Mesendoderm (in vitro differentiated cells): Measurements from ENCODE around the gene KDM5A.

Experiments
- DNase-seq: peaks from one replicate; pipeline ENCODE4 v3.0.0; 2013
- H2AK5ac ChIP-seq: 2 replicates; pipeline ENCODE4 v1.6.1; 2013; ENCODE audit warnings: low read length, inconsistent platforms
- H2BK120ac ChIP-seq: 2 replicates; pipeline ENCODE4 v1.6.1; 2013; ENCODE audit warnings: low read depth, mild to moderate bottlenecking, low read length, moderate library complexity, mixed read lengths
- H2BK15ac ChIP-seq: replicated peaks from 2 replicates; pipeline ENCODE4 v1.6.1; 2013; ENCODE audit warnings: low read depth, mild to moderate bottlenecking, moderate library complexity
- H2BK5ac ChIP-seq: 2 replicates; pipeline ENCODE4 v1.6.1; 2013; ENCODE audit warnings: low read length, inconsistent platforms
- H3K18ac ChIP-seq: 2 replicates; pipeline ENCODE4 v1.6.1; 2013; ENCODE audit warnings: mild to moderate bottlenecking, low read length, mixed read lengths
- H3K23ac ChIP-seq: one replicate; pipeline ENCODE4 v1.6.1; 2013; ENCODE audit warnings: low read length
- H3K27ac ChIP-seq: 2 replicates; pipeline ENCODE4 v1.5.1; 2013; ENCODE audit warnings: low read depth, mild to moderate bottlenecking, inconsistent platforms, low read length, moderate library complexity
- H3K27me3 ChIP-seq: 2 replicates; pipeline ENCODE4 v1.6.1; 2013; ENCODE audit warnings: low read length, control low read depth, mild to moderate bottlenecking, inconsistent platforms; ENCODE audit not compliant: insufficient read depth, poor library complexity
- H3K36me3 ChIP-seq: 2 replicates; pipeline ENCODE4 v1.6.1; 2013; ENCODE audit warnings: low read length, inconsistent platforms; ENCODE audit not compliant: control insufficient read depth, insufficient read depth
- H3K4ac ChIP-seq: one replicate; pipeline ENCODE4 v1.6.1; 2013; ENCODE audit warnings: low read depth, mild to moderate bottlenecking, low read length, moderate library complexity
- H3K4me1 ChIP-seq: 2 replicates; pipeline ENCODE4 v1.6.1; 2013; ENCODE audit warnings: low read depth, low read length, inconsistent platforms; ENCODE audit not compliant: control insufficient read depth
- H3K4me2 ChIP-seq: 2 replicates; pipeline ENCODE4 v1.6.1; 2013; ENCODE audit warnings: low read length
- H3K4me3 ChIP-seq: 2 replicates; pipeline ENCODE4 v1.5.1; 2013; ENCODE audit warnings: mild to moderate bottlenecking, low read length
- H3K56ac ChIP-seq: one replicate; pipeline ENCODE4 v1.6.1; 2013; ENCODE audit warnings: low read length
- H3K79me1 ChIP-seq: 2 replicates; pipeline ENCODE4 v1.6.1; 2013; ENCODE audit warnings: low read length, inconsistent platforms
- H3K79me2 ChIP-seq: 2 replicates; pipeline ENCODE4 v1.6.1; 2013; ENCODE audit warnings: mild to moderate bottlenecking, low read length; ENCODE audit not compliant: control insufficient read depth, insufficient read depth
- H3K9ac ChIP-seq: 2 replicates; pipeline ENCODE4 v1.6.1; 2013; ENCODE audit warnings: low read length, inconsistent platforms
- H4K5ac ChIP-seq: one replicate; pipeline ENCODE4 v1.6.1; 2013; ENCODE audit warnings: low read length
- H4K8ac ChIP-seq: one replicate; pipeline ENCODE4 v1.6.1; 2013; ENCODE audit warnings: low read depth, mild to moderate bottlenecking, control low read depth, low read length, moderate library complexity
- WGBS: extraction: QIAGEN DNeasy Blood & Tissue Kit; methylation state at CpG from one replicate; pipeline ENCODE4 v1.1.7; 2013; ENCODE audit warnings: low lambda C conversion rate, missing lambda C conversion rate; ENCODE audit not compliant: insufficient coverage; ENCODE audit errors: extremely low coverage; 5-methylcytosine and 5-hydroxymethylcytosine counted together

The KDM5A gene

DNA sequence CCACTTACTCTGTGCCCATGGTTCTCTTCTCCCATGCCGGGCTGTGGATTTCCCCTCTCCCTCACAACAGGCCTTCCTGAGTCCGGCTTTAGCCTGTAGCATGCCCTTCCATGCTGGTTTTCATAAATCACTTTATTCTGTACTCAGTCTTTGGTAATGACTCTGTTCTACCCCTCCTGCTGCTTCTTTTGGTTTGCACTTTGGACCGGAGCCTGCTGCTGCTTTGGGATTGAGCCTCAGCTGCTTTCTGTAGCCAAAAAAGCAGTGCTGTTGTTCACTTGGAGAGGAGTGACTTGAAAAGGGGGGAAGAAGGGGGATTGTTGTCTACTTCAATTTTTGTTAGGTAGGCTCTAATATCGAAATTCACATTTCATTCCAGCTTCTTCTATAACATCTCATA, 118.0 kb downstream of the KDM5A start:
- no peak overlapping the region for H3K23ac ChIP-seq
- H2AK5ac ChIP-seq = no peak overlapping the region
- H3K18ac ChIP-seq = no peak overlapping the region
- no peaks in the 10 kb centered on the region for H3K79me2 ChIP-seq
- no peaks in the 10 kb centered on the region for H3K79me1 ChIP-seq
- H3K4me2 ChIP-seq = no peak overlapping the region
- no peak overlapping the region for H3K56ac ChIP-seq
- no peak overlapping the region for H4K5ac ChIP-seq
- no peak overlapping the region for H4K8ac ChIP-seq
- H3K36me3 ChIP-seq = no peaks in the 10 kb centered on the region
- H3K9ac ChIP-seq = no peak overlapping the region
- no peaks in the 10 kb centered on the region for H3K27me3 ChIP-seq
- H2BK15ac ChIP-seq = no peak overlapping the region
- H2BK5ac ChIP-seq = no peak overlapping the region
- H3K27ac ChIP-seq = no peak overlapping the region
- 100% methylated on average over 1 of the region's 4 CpGs for WGBS
- H3K4me1 ChIP-seq = no peaks in the 10 kb centered on the region
- H3K4ac ChIP-seq = no peak overlapping the region
- no peak overlapping the region for H3K4me3 ChIP-seq
- no peak overlapping the region for H2BK120ac ChIP-seq
- no peak for DNase-seq

DNA sequence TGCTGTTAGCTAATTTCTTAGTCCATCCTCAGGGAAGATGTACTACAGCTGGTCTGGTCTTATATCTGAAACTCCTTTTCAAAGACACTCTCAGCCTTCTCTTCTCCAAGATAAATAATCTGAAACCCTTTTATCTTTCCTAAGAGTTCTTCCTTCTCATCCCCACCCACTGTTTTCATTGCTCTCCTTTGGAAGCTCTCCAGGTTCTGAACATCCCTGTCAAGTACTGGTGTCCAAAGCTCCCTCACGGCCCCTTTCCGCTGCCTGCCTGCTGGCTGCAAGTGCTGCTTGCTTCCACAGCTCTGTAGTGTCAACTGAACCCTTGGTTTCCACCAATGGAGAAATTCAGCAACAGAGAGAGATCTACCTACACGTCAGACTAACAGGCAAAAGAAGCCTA, 119.9 kb downstream of the KDM5A start:
- H3K27me3 ChIP-seq = no peaks in the 10 kb centered on the region
- no peak for DNase-seq
- no peak overlapping the region for H3K4me3 ChIP-seq
- no peaks in the 10 kb centered on the region for H3K79me1 ChIP-seq
- H3K18ac ChIP-seq = no peak overlapping the region
- no peak overlapping the region for H3K4me2 ChIP-seq
- no peak overlapping the region for H4K8ac ChIP-seq
- H3K36me3 ChIP-seq = no peaks in the 10 kb centered on the region
- H2BK120ac ChIP-seq = no peak overlapping the region
- no CpG with 5 or more reads among the region's 3 CpGs for WGBS
- H2BK15ac ChIP-seq = no peak overlapping the region
- H3K27ac ChIP-seq = no peak overlapping the region
- no peak overlapping the region for H3K23ac ChIP-seq
- peaks cover 2% of the 10 kb centered on the region for H3K4me1 ChIP-seq
- H2BK5ac ChIP-seq = no peak overlapping the region
- H2AK5ac ChIP-seq = no peak overlapping the region
- no peaks in the 10 kb centered on the region for H3K79me2 ChIP-seq
- H4K5ac ChIP-seq = no peak overlapping the region
- H3K56ac ChIP-seq = no peak overlapping the region
- H3K9ac ChIP-seq = no peak overlapping the region
- no peak overlapping the region for H3K4ac ChIP-seq

DNA sequence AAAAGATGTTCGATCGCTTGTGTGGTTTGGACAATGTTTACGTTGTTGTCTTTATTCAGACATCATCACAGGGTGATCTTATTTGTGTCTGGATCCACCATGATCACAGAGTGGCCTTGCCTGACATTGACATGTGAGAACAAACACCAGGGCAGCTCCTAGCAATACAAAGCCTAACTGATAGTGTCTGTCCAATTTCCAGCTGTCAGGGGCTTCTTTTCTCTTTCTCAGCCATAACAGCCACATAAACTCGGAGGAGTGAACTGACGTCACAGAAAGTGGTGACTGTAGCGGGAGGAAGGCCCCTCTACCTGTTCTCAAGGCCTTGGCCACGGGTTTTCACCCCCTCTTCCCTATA, 120.7 kb downstream of the KDM5A start:
- H4K8ac ChIP-seq = no peak overlapping the region
- no peak overlapping the region for H3K4me2 ChIP-seq
- H3K27ac ChIP-seq = no peak overlapping the region
- no peak overlapping the region for H2BK15ac ChIP-seq
- no peak overlapping the region for H3K18ac ChIP-seq
- H3K9ac ChIP-seq = no peak overlapping the region
- H3K27me3 ChIP-seq = no peaks in the 10 kb centered on the region
- no peak overlapping the region for H3K23ac ChIP-seq
- no peak overlapping the region for H3K4me3 ChIP-seq
- no peak overlapping the region for H2BK5ac ChIP-seq
- peaks cover 2% of the 10 kb centered on the region for H3K4me1 ChIP-seq
- H2AK5ac ChIP-seq = no peak overlapping the region
- H4K5ac ChIP-seq = no peak overlapping the region
- H3K79me2 ChIP-seq = no peaks in the 10 kb centered on the region
- no CpG with 5 or more reads among the region's 7 CpGs for WGBS
- H3K4ac ChIP-seq = no peak overlapping the region
- H3K56ac ChIP-seq = no peak overlapping the region
- H2BK120ac ChIP-seq = no peak overlapping the region
- no peaks in the 10 kb centered on the region for H3K79me1 ChIP-seq
- DNase-seq = no peak
- no peaks in the 10 kb centered on the region for H3K36me3 ChIP-seq

DNA sequence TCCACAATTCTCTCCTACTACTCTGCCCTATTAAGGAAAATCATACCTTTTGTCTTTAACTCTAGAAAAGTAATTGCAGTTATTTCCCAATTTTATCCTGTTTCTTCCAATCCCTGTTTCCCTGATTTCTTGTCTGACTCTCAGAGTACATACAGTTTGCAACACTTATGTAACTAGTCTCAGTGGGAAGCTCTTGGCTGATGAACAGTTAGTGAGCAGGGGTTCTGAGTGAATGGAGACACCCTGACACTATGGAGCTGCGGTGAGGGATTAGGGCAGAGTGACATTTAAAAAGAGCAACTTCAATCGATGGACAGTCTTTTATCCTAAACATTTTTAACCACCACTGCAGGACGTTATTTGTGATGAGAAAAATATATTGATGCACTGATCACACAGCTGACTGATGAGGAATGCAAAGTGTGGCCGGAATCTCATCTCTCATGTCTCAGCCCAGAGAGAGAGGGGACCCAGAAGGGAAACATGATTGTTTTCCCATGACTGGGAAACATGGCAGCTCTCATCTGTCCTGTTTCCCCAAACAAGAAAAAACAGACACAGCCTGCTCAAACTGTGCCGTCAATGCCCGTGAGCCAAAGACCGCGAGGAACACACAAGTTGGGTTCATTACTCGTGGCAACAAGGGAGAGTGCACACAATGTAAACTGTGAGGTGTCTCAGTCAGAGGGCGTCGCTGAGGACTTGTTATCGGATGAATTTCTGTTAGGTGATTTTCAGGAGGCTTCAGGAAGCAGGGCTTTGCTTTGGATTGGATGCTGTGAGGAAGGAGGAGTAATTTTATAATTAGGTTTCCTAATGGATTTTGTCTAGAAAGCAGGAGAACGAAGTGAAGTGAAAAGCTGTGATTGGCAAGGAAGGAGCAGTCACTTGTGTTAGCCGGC, 121.3 kb downstream of the KDM5A start:
- no peak overlapping the region for H4K8ac ChIP-seq
- H3K36me3 ChIP-seq = no peaks in the 10 kb centered on the region
- H3K18ac ChIP-seq = no peak overlapping the region
- H3K23ac ChIP-seq = no peak overlapping the region
- no peaks in the 10 kb centered on the region for H3K79me1 ChIP-seq
- no peak overlapping the region for H4K5ac ChIP-seq
- no peak overlapping the region for H2BK5ac ChIP-seq
- H3K4me3 ChIP-seq = no peak overlapping the region
- H3K4me2 ChIP-seq = no peak overlapping the region
- no peak overlapping the region for H3K56ac ChIP-seq
- no peaks in the 10 kb centered on the region for H3K27me3 ChIP-seq
- no peak overlapping the region for H2AK5ac ChIP-seq
- peaks cover 2% of the 10 kb centered on the region for H3K4me1 ChIP-seq
- H3K4ac ChIP-seq = no peak overlapping the region
- no peak overlapping the region for H3K9ac ChIP-seq
- H3K27ac ChIP-seq = no peak overlapping the region
- H2BK120ac ChIP-seq = no peak overlapping the region
- H2BK15ac ChIP-seq = no peak overlapping the region
- no CpG with 5 or more reads among the region's 14 CpGs for WGBS
- no peak for DNase-seq
- H3K79me2 ChIP-seq = no peaks in the 10 kb centered on the region

DNA sequence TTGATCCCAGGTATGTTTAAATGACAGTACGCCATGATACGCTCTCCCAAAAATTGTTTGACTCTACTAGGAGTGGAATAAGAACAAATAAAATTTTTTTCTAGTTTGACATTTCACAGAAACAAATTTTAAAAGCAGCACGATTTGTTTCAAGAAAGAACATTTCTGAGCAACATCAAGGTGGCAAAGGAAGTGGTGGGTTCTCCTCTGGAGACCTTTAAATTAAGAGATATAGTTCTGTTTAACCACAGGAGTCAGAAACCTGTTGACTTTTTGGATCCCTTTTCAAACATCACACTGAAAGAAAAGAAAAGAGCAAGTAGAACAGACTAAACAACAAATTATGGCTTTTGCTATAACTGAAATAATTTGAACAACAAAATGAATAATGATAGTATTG, 124.0 kb downstream of the KDM5A start:
- H3K4me1 ChIP-seq = peaks cover 2% of the 10 kb centered on the region
- no peaks in the 10 kb centered on the region for H3K79me1 ChIP-seq
- H3K23ac ChIP-seq = no peak overlapping the region
- H3K27ac ChIP-seq = no peak overlapping the region
- no peak overlapping the region for H4K8ac ChIP-seq
- no peak for DNase-seq
- no peak overlapping the region for H3K56ac ChIP-seq
- H3K36me3 ChIP-seq = no peaks in the 10 kb centered on the region
- no CpG with 5 or more reads among the region's 3 CpGs for WGBS
- no peaks in the 10 kb centered on the region for H3K79me2 ChIP-seq
- no peak overlapping the region for H2AK5ac ChIP-seq
- H2BK120ac ChIP-seq = no peak overlapping the region
- no peak overlapping the region for H3K4ac ChIP-seq
- no peak overlapping the region for H4K5ac ChIP-seq
- no peak overlapping the region for H2BK5ac ChIP-seq
- no peak overlapping the region for H3K9ac ChIP-seq
- H2BK15ac ChIP-seq = no peak overlapping the region
- H3K18ac ChIP-seq = no peak overlapping the region
- no peak overlapping the region for H3K4me2 ChIP-seq
- H3K4me3 ChIP-seq = no peak overlapping the region
- no peaks in the 10 kb centered on the region for H3K27me3 ChIP-seq

DNA sequence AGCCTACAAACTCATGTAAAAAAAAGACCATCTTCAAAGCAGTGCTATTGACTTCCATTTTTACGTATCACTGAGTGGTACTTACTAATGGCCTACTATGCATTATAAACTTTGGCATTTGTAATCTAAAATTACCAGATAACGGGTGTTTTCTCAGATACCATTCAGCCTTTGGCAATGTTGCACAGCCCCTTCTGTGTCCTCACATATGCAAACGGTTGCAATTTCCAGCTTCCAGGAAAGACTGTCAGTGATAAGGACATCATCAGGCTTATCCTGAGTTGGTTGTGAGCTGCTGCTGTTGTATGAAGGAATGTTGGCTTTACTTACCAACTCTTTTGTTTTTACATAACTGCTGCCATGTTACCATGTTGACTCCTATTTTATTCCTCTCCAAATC, 124.9 kb downstream of the KDM5A start:
- Histone ChIP-seq H3K9ac (no peak overlapping the region), H3K4me2 (no peak overlapping the region), H3K79me1 (no peaks in the 10 kb centered on the region), H2BK5ac (no peak overlapping the region), H3K56ac (no peak overlapping the region), H2BK15ac (no peak overlapping the region), H3K27me3 (no peaks in the 10 kb centered on the region), H2BK120ac (no peak overlapping the region), H3K4me3 (no peak overlapping the region), H2AK5ac (no peak overlapping the region), H3K36me3 (no peaks in the 10 kb centered on the region), H3K4me1 (peaks cover 2% of the 10 kb centered on the region), H3K27ac (no peak overlapping the region), H3K4ac (no peak overlapping the region), H3K79me2 (no peaks in the 10 kb centered on the region), H3K23ac (no peak overlapping the region), H3K18ac (no peak overlapping the region), H4K8ac (no peak overlapping the region), H4K5ac (no peak overlapping the region)
- DNase-seq = no peak
- WGBS = no CpG with 5 or more reads among the region's 3 CpGs
